GM19324 (cell line): Measurements from ENCODE around the gene ANKRD39.

Experiments used
- ATAC-seq: cut with Tn5 transposase; IDR thresholded peaks from one replicate; pipeline ENCODE4 v1.9.1; 2021; ENCODE audit warnings: mild to moderate bottlenecking, moderate library complexity; ENCODE audit not compliant: unreplicated experiment, low FRiP score

The ANKRD39 gene

GRCh38 chr2:96835830-96836229 is 22.0 kb downstream of the ANKRD39 start:
- ATAC-seq, result no peak

GRCh38 chr2:96832754-96833507 is 24.9 kb downstream of the ANKRD39 start:
- ATAC-seq, result no peak

- no peak for ATAC-seq
Measured at GRCh38 chr2:96832408-96832753, 25.4 kb downstream of the ANKRD39 start.

GRCh38 chr2:96831679-96832078 is 26.1 kb downstream of the ANKRD39 start:
- no peak for ATAC-seq

GRCh38 chr2:96830044-96830562 is 27.7 kb downstream of the ANKRD39 start:
- ATAC-seq, result no peak

- no peak for ATAC-seq
Measured at GRCh38 chr2:96828874-96829273, 28.9 kb downstream of the ANKRD39 start.

- ATAC-seq, result no peak
Measured at GRCh38 chr2:96828436-96828835, 29.4 kb downstream of the ANKRD39 start.

GRCh38 chr2:96826546-96827278 is 31.1 kb downstream of the ANKRD39 start:
- ATAC-seq, result no peak

GRCh38 chr2:96825057-96825456 is 32.8 kb downstream of the ANKRD39 start:
- no peak for ATAC-seq

- no peak for ATAC-seq
Measured at GRCh38 chr2:96824079-96824870, 33.5 kb downstream of the ANKRD39 start.

- no peak for ATAC-seq
Measured at GRCh38 chr2:96823198-96823597, 34.6 kb downstream of the ANKRD39 start.

GRCh38 chr2:96822786-96823185 is 35.0 kb downstream of the ANKRD39 start:
- ATAC-seq, result no peak

- ATAC-seq, result no peak
Measured at GRCh38 chr2:96821113-96821675, 36.6 kb downstream of the ANKRD39 start.

- ATAC-seq, result no peak
Measured at GRCh38 chr2:96819876-96820511, 37.8 kb downstream of the ANKRD39 start.

- no peak for ATAC-seq
Measured at GRCh38 chr2:96819128-96819875, 38.5 kb downstream of the ANKRD39 start.

- no peak for ATAC-seq
Measured at GRCh38 chr2:96817882-96818281, 39.9 kb downstream of the ANKRD39 start.

GRCh38 chr2:96816836-96817702 is 40.7 kb downstream of the ANKRD39 start:
- ATAC-seq, result no peak

GRCh38 chr2:96816127-96816835 is 41.5 kb downstream of the ANKRD39 start, which contains the start of gene CNNM3:
Gene CNNM3, plus strand, starts transcription at chr2:96816268. Its CDS starts 10 bp downstream, at chr2:96816278.
- ATAC-seq, result peak; percentile 83
